K562 (cell line): Measurements from ENCODE around the gene KLHL33. TPM values are rescaled to one million over a fixed set of nuclear protein-coding genes. Genes with fewer than 3 reads are reported as not detected.

ENCODE experiments used
- AFF4 ChIP-seq: sonication (generic); formaldehyde crosslinking; IDR thresholded peaks from 2 replicates; pipeline ENCODE4 v1.8.0; 2023; ENCODE audit warnings: mild to moderate bottlenecking, missing genetic modification reagents
- BRD9 ChIP-seq: fragments of 450-650 bp; IDR thresholded peaks from 2 replicates; pipeline ENCODE4 v1.6.1; 2018; ENCODE audit warnings: low read depth; ENCODE audit not compliant: partially characterized antibody
- ZNF639 ChIP-seq, 2 experiments: fragments of 200-800 bp in 1 of 2; sonication (Bioruptor generic) in 1 of 2; sonication (generic) in 1 of 2; formaldehyde crosslinking in 1 of 2; IDR thresholded peaks in 1 of 2; conservative IDR thresholded peaks in 1 of 2; 2 replicates each; pipeline versions ENCODE4 v1.5.0 to v1.6.1; 2016 to 2020; ENCODE audit warnings: missing compliant biosample characterization in 1 of 2, missing genetic modification characterization in 1 of 2, missing genetic modification reagents in 1 of 2
- polyA plus RNA-seq, 8 experiments: library from polyadenylated mRNA; depleted of rRNA in 4 of 8; stranded (reverse) in 5 of 8; unstranded in 3 of 8; fragments of >200 nt; fragmentation: Nextera tagmentation in 2 of 8; fragmentation: Illumina TruSeq in 1 of 8; extraction: Ambion mirVana in 2 of 8; extraction: Trizol in 1 of 8; gene quantifications; 2 replicates each; pipeline versions ENCODE4 v1.2.1 to v1.2.3, GENCODE V29; 2011 to 2014; ENCODE audit warnings: inconsistent platforms in 1 of 8, missing spikeins in 1 of 8
- total RNA-seq, 7 experiments: library from RNA; depleted of rRNA in 6 of 7; stranded (reverse); fragments of >200 nt in 6 of 7; fragmentation: Illumina TruSeq in 2 of 7; extraction: Trizol in 2 of 7; gene quantifications; 2 replicates each; pipeline versions ENCODE4 v1.2.1 to v1.2.3, GENCODE V29; 2011 to 2021; ENCODE audit warnings: low replicate concordance in 1 of 7

KLHL33 gene
- total and polyA plus RNA-seq, 9 of the 15 experiments (the other 6 are each of a cell fraction or from before 2014, with no cell fraction given) = 0.04 to 0.27 (median 0.13) TPM; not detected in 6

GRCh38 chr14:20461225-20462141 lies 25.5 kb upstream of the KLHL33 start, which contains the start of gene PIP4P1 (continued):
- TF ChIP-seq AFF4 (CRISPR knock-in tag) (no peak), BRD9 (no peak), ZNF639 (CRISPR knock-in tag; conservative IDR thresholded peaks at IDR 0.05 in 1 of 2, IDR thresholded peaks at IDR 0.05 in 1 of 2) (peak in 1 of 2 experiments; percentile 62; a peak in 2 of 4 replicates)
